MCF 10A (cell line): Measurements from ENCODE around the gene TOX4. TPM values are rescaled to one million over a fixed set of nuclear protein-coding genes. Genes with fewer than 3 reads are reported as not detected.

Source experiments
- BruUV-seq: library from RNA; stranded (reverse); fragments of 400-500 nt; replicated peaks from 2 replicates; lab custom pipeline; 2021; lab: Mats Ljungman, UMichigan
- CTCF ChIA-PET: fragments of 300-600 bp; sonication (Branson Sonifier 250); formaldehyde crosslinking; extraction: SDS; loops from one replicate; lab custom pipeline; 2021; ENCODE audit warnings: antibody characterized with exemption, inconsistent platforms; lab: Yijun Ruan, JAX
- POLR2A ChIA-PET: fragments of 300-600, 350-650 bp; sonication (Branson Sonifier 250); formaldehyde crosslinking; extraction: SDS; loops from one replicate; lab custom pipeline; 2020; ENCODE audit warnings: antibody characterized with exemption, inconsistent platforms; lab: Yijun Ruan, JAX
- DNase-seq: peaks from one replicate; pipeline ENCODE4 v3.0.0-alpha.2; 2018; ENCODE audit not compliant: unreplicated experiment
- H3K27ac Mint-ChIP-seq: one replicate; pipeline ENCODE4 v1.8.0; 2022; ENCODE audit warnings: mild to moderate bottlenecking, low read depth, mixed read lengths; ENCODE audit not compliant: unreplicated experiment
- H3K27me3 Mint-ChIP-seq: one replicate; pipeline ENCODE4 v1.8.0; 2022; ENCODE audit warnings: mixed read lengths; ENCODE audit not compliant: insufficient read depth, unreplicated experiment
- H3K36me3 Mint-ChIP-seq: one replicate; pipeline ENCODE4 v1.8.0; 2022; ENCODE audit warnings: mild to moderate bottlenecking, moderate library complexity, mixed read lengths; ENCODE audit not compliant: insufficient read depth, unreplicated experiment
- H3K4me1 Mint-ChIP-seq: one replicate; pipeline ENCODE4 v1.8.0; 2022; ENCODE audit warnings: mixed read lengths; ENCODE audit not compliant: insufficient read depth, unreplicated experiment
- H3K4me3 Mint-ChIP-seq: one replicate; pipeline ENCODE4 v1.8.0; 2022; ENCODE audit warnings: mild to moderate bottlenecking, moderate library complexity, mixed read lengths; ENCODE audit not compliant: unreplicated experiment
- H3K9me3 Mint-ChIP-seq: one replicate; pipeline ENCODE4 v1.8.0; 2022; ENCODE audit warnings: mixed read lengths; ENCODE audit not compliant: unreplicated experiment
- CTCF ChIP-seq: fragments of 200-600 bp; IDR thresholded peaks from one replicate; pipeline ENCODE4 v1.8.0; 2022; ENCODE audit warnings: antibody characterized with exemption, mild to moderate bottlenecking; ENCODE audit not compliant: unreplicated experiment
- intact Hi-C: fragments of 100-400 bp; cut with micrococcal nuclease; formaldehyde crosslinking; loops from 2 replicates; pipeline ENCODE4 v1.14.1; 2022
- total RNA-seq: library from RNA; stranded (reverse); gene quantifications from 2 replicates; pipeline ENCODE4 v1.2.3, GENCODE V29; 2022

The TOX4 gene
- total RNA-seq, 1 experiment from 2014 or later = 84.1 TPM

GRCh38 chr14:21505012-21505553 is 28.1 kb downstream of the TOX4 start:
- BruUV-seq = no TSS peak
- POLR2A ChIA-PET = interaction anchor here (1.4 kb wide), 1 partner anchor 10 kb away, joined by 5 read pairs; no protein-coding TSS in a partner anchor
- Mint-ChIP-seq H3K36me3 (peaks cover 43% of the 10 kb centered on the region), H3K4me1 (peaks cover 11% of the 10 kb centered on the region), H3K4me3 (no peak overlapping the region), H3K27me3 (no peaks in the 10 kb centered on the region), H3K27ac (peak overlapping the region; percentile 12), H3K9me3 (no peaks in the 10 kb centered on the region)
- no peak for DNase-seq
- intact Hi-C loops = no loop called here
- CTCF ChIA-PET = interaction anchor here (0.6 to 1.9 kb wide), 2 partner anchors 28 to 83 kb away, joined by 4 read pairs; partner anchors contain the start of genes RAB2B and TOX4
- no peak for TF ChIP-seq CTCF

- intact Hi-C loops = no loop called here
- peaks cover 13% of the 10 kb centered on the region for H3K4me1 Mint-ChIP-seq
- H3K27me3 Mint-ChIP-seq = no peaks in the 10 kb centered on the region
- no peaks in the 10 kb centered on the region for H3K9me3 Mint-ChIP-seq
- H3K27ac Mint-ChIP-seq = no peak overlapping the region
- ChIA-PET CTCF (interaction anchor here (0.9 kb wide), 1 partner anchor 8 kb away, joined by 4 read pairs; no protein-coding TSS in a partner anchor), POLR2A (interaction anchor here (0.7 to 1.1 kb wide), 2 partner anchors 27 to 122 kb away, joined by 3 to 5 read pairs; no protein-coding TSS in a partner anchor)
- BruUV-seq = no TSS peak
- H3K36me3 Mint-ChIP-seq = peaks cover 32% of the 10 kb centered on the region
- no peak for TF ChIP-seq CTCF
- no peak overlapping the region for H3K4me3 Mint-ChIP-seq
- DNase-seq = no peak
Observed at GRCh38 chr14:21506557-21506956, 29.6 kb downstream of the TOX4 start.

- H3K27ac Mint-ChIP-seq = peak overlapping the region; percentile 95
Observed at GRCh38 chr14:21509432-21510143, 32.6 kb downstream of the TOX4 start.

More at GRCh38 chr14:21509432-21510143, 32.6 kb downstream of the TOX4 start:
- no peak for TF ChIP-seq CTCF
- Mint-ChIP-seq H3K4me1 (peaks cover 13% of the 10 kb centered on the region), H3K4me3 (peak overlapping the region; percentile 96), H3K27me3 (no peaks in the 10 kb centered on the region), H3K9me3 (no peaks in the 10 kb centered on the region), H3K36me3 (peaks cover 16% of the 10 kb centered on the region)
- intact Hi-C loops = loop anchor here (5.0 kb wide), 1 partner anchor 48 kb away; no protein-coding TSS in a partner anchor
- no peak for DNase-seq
- no TSS peak for BruUV-seq
- ChIA-PET CTCF (interaction anchor here (0.6 to 5.0 kb wide), 6 partner anchors 10 to 1225 kb away, joined by 3 to 57 read pairs (median 4); partner anchors contain the start of gene SALL2), POLR2A (interaction anchor here (0.7 to 3.5 kb wide), 9 partner anchors 8 to 54 kb away, joined by 3 to 32 read pairs (median 10); partner anchors contain the start of genes CHD8, RAB2B and TOX4)
